Muscle layer of colon (tissue), 2 donors: ENCODE data around the gene CLIC1.
A peak's percentile ranks its signal among the peaks of the same experiment; 100 is the strongest.

Experiments
- H3K27ac ChIP-seq: one replicate; pipeline ENCODE4 v1.7.0; 2013; ENCODE audit warnings: low read depth, mild to moderate bottlenecking, low read length, moderate library complexity
- H3K27me3 ChIP-seq, 2 donors: one replicate each; pipeline ENCODE4 v1.7.0; 2013; ENCODE audit warnings: low read length in 2 of 2, mild to moderate bottlenecking in 2 of 2; ENCODE audit not compliant: insufficient read depth in 2 of 2, control insufficient read depth in 1 of 2
- H3K36me3 ChIP-seq: one replicate; pipeline ENCODE4 v1.7.0; 2013; ENCODE audit warnings: mild to moderate bottlenecking, low read length; ENCODE audit not compliant: insufficient read depth
- H3K4me1 ChIP-seq: one replicate; pipeline ENCODE4 v1.7.0; 2013; ENCODE audit warnings: mild to moderate bottlenecking, low read length; ENCODE audit not compliant: insufficient read depth
- H3K4me3 ChIP-seq, 2 donors: one replicate each; pipeline ENCODE4 v1.7.0; 2013; ENCODE audit warnings: low read length in 2 of 2, low read depth in 1 of 2, mild to moderate bottlenecking in 1 of 2, moderate library complexity in 1 of 2
- H3K9ac ChIP-seq: one replicate; pipeline ENCODE4 v1.7.0; 2013; ENCODE audit warnings: low read length
- H3K9me3 ChIP-seq: one replicate; pipeline ENCODE4 v1.7.0; 2013; ENCODE audit warnings: mild to moderate bottlenecking, low read length
- donor health status: abdominal sarcoma.
- donor health status: Adenocarcinoma of cecum.

The CLIC1 gene

DNA sequence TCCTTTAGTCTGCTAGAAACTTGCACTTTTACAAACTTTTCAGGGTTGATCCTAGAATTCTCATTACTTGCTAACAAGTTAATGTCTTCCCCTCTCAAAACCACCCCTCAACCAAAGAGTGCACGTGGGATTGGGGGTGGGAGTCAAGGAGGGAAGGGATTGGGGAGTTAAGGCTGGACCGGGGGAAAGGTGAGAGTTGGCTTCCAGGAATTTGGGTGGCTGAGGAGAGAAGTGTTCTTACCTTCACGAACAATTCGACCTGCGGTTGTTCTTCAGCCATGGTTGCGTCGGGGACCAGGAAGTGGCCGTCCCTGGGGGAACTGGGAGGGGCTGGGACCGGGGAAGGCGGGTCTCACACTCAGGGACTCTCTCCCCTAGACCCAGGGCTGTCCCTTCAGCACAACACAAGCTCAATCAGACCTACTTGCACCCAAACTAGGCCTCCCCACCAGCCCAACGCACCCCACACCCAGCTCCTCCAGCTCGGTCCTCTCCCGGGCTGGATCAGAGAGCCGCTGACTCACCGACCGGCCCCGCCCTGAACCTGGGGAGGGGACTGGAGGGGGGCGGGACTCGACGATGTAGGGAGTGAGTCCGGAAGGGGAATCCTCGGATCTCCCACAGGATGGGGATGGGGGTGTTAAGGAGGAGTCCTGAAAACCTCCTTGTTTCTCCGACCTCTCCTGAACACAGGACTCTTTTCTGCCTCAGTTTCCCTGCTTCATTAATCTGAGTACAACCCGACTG, at the start of gene CLIC1:
CLIC1 (minus strand) TSS at position 510 of the 747 bp plus-strand sequence; CDS start at position 280, 230 bp downstream.
- Histone ChIP-seq H3K27ac (peak within 1 kb of the TSS; percentile 92), H3K9me3 (no peaks in the 10 kb centered on the region), H3K36me3 (peaks cover 28% of the 10 kb centered on the region), H3K9ac (peak within 1 kb of the TSS; percentile 98), H3K4me3 (peak within 1 kb of the TSS; percentile 83 to 95), H3K27me3 (no peaks in the 10 kb centered on the region), H3K4me1 (peaks cover 29% of the 10 kb centered on the region)

DNA sequence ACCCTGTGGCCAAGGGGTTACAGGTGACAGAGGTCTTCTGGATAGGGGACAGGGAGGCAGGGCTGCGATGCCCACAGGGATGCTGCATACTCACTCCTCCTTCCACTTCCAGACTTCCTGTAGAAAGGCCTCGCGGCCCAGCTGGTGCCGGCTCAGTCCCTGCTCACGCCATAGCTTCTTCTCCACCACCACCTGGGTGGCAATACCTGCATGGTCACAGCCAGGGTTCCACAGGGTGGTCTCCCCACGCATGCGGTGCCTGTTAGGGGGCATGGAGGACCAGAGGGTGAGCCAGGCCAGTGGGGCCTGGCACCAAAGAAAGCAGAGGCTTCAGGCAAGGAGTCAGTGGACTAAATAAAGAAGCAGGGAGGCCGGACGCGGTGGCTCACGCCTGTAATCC, 49.1 kb upstream of the CLIC1 start:
- Histone ChIP-seq H3K9ac (no peak overlapping the region), H3K4me3 (no peak overlapping the region), H3K36me3 (peaks cover 41% of the 10 kb centered on the region)

DNA sequence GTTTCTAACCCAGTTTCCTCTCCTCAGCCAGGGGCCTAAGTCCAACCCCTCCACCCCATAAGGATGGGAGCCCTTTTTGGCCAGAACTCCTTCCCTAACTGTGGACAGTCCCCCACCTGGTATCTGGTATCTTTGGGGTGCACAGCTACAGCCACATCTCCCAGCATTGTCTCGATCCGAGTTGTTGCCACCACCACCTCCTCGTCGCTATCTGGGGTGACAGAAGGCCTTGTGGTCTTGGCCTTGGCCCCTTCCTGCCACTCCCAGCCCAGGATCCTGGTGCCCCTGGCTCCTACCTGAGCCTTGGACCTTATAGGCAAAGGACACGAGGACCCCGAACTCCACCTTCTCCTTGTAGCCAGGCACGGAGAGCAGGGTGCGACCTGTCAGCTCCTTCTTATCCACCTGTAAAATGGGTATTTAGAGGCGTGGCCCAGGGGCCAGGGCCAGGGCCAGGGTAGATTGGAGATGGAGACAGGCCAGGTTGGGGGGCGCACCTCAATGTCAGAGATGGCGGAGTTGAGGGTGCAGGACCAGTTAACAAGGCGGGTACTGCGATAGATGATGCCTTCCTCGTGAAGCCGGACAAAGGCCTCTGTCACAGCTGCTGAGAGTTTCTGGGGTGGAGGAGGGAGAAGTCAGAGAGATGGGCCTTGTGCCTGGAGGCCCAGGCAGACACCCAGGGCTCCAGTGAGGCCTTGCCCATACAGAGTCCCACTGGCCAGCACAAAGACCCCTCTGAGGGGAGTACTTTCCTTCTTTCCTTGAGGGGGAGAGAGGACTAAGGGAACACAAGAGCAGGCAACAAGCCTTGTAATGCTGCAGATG, 48.0 kb upstream of the CLIC1 start:
- Histone ChIP-seq H3K36me3 (peaks cover 50% of the 10 kb centered on the region), H3K9me3 (no peaks in the 10 kb centered on the region), H3K27me3 (no peaks in the 10 kb centered on the region), H3K4me3 (no peak overlapping the region), H3K4me1 (no peaks in the 10 kb centered on the region), H3K9ac (no peak overlapping the region), H3K27ac (no peak overlapping the region)

More for the DNA sequence above, 49.1 kb upstream of the CLIC1 start:
- no peaks in the 10 kb centered on the region for H3K4me1 ChIP-seq
- H3K9me3 ChIP-seq = no peaks in the 10 kb centered on the region
- no peaks in the 10 kb centered on the region for H3K27me3 ChIP-seq
- no peak overlapping the region for H3K27ac ChIP-seq

DNA sequence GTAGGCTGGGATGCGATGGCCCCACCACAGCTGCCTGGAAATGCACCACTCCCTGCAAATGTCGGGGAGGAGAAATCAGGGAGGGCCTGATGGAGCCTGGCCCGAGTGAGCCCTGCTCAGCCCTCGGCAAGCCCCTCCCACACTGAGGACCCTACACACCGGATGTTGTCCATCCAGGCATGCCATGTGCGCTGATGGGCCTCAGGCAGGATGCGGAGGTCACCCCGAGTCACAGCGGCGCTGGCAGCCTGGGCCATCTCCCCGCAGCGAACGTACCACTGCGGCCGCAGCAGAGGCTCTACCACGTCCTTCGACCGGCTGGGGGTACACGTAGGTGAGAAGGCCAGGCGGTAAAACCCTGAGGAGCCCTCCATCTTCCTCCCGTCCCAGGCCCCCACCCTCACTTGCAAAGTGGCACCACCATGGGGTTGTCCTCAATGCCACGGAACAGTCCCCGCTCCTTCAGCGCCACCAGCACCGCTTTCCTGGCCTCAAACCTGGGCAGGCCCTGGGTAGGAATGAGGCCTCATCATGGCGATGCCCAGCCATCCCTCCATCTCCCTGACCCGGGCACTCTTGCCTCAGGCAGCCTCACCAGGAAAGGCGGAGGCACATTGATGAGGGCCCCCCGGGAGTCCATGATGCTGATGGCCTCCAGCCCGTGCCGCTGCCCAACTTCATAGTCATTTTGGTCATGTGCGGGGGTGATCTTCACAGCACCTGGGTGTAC, 46.0 kb upstream of the CLIC1 start:
- Histone ChIP-seq H3K9ac (no peak overlapping the region), H3K36me3 (peaks cover 61% of the 10 kb centered on the region), H3K27me3 (no peaks in the 10 kb centered on the region)

DNA sequence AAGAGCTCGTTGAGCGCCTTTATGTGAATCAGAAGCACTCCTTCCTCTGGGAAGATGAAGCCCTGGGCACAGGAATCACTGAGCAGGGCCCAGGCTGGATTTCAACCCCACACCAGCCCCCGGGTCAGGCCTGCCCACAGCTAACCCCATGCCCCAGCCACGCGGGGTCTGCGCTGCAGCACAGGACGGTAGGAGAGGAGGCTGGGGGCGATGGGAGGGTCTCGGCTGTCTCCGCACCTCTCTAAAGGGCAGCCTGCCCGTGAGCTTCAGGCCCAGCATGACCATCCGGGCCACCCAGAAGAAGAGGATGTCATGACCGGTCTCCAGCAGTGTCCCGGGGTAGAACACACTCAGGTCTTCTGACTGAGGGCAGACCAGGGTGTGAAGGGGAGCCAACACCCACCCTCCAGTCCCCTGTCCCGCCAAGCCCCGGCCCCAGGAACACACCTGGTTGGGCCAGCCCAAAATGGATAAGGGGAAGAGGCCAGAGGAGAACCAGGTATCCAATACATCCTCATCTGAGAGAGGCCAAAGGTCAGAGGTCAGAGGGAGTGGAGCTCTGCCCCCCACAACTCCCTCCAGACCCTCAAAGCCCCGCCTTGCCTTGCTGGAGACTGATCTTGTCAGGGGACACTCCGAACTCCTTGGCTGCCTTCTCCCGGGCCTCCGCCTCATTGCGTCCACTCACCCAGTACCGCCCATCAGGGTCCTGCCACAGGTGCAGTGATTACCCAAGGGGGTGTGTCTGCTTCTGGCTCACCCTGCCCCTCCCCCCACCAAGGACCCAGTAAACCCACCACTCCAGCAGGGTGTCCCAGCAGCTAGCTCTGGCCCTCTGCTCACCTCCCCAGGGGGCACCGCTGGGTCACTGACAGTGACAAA, 45.2 kb upstream of the CLIC1 start:
- Histone ChIP-seq H3K9me3 (no peaks in the 10 kb centered on the region), H3K9ac (no peak overlapping the region), H3K27me3 (no peaks in the 10 kb centered on the region), H3K27ac (no peak overlapping the region), H3K4me1 (peaks cover 7% of the 10 kb centered on the region), H3K4me3 (no peak overlapping the region), H3K36me3 (peaks cover 61% of the 10 kb centered on the region)

More for the DNA sequence above, 46.0 kb upstream of the CLIC1 start:
- H3K4me1 ChIP-seq = peaks cover 2% of the 10 kb centered on the region
- H3K27ac ChIP-seq = no peak overlapping the region
- H3K9me3 ChIP-seq = no peaks in the 10 kb centered on the region
- no peak overlapping the region for H3K4me3 ChIP-seq

DNA sequence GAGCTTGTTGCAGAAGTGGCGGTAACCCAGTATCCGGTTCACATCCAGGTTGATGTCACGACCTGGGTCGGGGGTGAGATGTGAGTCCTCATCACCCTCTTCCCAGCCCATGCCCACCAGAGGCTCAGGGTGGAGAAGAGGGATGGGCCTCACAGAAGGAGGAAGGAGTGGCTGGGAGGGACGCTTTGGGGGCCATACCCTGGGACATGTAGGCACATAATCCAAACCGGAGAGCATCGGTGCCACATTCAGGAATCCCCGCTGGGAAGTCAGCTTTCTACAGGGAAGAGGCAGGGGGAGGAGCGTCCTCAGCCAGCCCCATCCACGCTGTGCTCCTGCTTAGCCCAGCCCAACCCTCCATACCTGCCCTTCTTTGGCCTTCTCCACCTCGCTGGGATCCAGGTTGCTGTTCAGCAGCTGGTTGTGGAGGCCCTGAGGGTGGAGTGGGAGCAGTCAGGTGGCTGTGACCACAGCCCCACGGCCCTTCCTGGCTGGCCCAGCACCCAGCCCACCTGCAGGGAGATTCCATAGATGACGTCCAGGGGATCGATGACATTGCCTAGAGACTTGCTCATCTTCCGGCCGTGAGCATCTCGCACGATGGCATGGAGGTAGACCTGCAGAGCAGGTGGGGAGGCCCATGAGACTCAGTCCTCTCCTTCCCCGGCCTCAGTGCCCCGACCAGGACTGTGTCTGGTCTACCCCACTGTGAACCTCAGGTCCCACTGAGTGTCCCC, 44.3 kb upstream of the CLIC1 start:
- Histone ChIP-seq H3K27me3 (no peaks in the 10 kb centered on the region), H3K36me3 (peaks cover 61% of the 10 kb centered on the region), H3K9ac (no peak overlapping the region), H3K4me1 (peaks cover 7% of the 10 kb centered on the region), H3K9me3 (no peaks in the 10 kb centered on the region), H3K4me3 (no peak overlapping the region), H3K27ac (no peak overlapping the region)

DNA sequence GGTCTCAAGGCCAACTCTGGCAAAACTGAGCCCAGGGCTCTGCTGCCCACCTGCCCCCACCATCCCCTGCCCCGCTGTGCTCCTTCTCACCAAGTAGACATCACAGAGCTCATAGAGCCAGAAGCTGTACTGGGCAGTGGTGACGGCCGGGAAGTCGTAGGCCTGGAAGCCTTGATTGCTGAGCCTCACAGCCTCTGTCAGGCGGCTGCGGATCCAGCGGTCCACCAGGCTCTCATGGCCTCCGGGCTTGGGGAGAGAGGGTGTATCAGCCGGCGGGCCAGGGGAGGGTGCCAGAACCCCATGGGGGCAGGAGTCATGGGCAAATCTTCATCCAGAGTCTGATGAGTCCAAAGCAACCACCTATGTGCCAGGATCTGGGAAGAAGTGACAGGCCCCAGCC, 43.6 kb upstream of the CLIC1 start:
- no peak overlapping the region for H3K9ac ChIP-seq
- no peak overlapping the region for H3K4me3 ChIP-seq
- peaks cover 54% of the 10 kb centered on the region for H3K36me3 ChIP-seq
- no peaks in the 10 kb centered on the region for H3K27me3 ChIP-seq
- H3K27ac ChIP-seq = no peak overlapping the region
- H3K9me3 ChIP-seq = no peaks in the 10 kb centered on the region
- H3K4me1 ChIP-seq = peaks cover 7% of the 10 kb centered on the region

DNA sequence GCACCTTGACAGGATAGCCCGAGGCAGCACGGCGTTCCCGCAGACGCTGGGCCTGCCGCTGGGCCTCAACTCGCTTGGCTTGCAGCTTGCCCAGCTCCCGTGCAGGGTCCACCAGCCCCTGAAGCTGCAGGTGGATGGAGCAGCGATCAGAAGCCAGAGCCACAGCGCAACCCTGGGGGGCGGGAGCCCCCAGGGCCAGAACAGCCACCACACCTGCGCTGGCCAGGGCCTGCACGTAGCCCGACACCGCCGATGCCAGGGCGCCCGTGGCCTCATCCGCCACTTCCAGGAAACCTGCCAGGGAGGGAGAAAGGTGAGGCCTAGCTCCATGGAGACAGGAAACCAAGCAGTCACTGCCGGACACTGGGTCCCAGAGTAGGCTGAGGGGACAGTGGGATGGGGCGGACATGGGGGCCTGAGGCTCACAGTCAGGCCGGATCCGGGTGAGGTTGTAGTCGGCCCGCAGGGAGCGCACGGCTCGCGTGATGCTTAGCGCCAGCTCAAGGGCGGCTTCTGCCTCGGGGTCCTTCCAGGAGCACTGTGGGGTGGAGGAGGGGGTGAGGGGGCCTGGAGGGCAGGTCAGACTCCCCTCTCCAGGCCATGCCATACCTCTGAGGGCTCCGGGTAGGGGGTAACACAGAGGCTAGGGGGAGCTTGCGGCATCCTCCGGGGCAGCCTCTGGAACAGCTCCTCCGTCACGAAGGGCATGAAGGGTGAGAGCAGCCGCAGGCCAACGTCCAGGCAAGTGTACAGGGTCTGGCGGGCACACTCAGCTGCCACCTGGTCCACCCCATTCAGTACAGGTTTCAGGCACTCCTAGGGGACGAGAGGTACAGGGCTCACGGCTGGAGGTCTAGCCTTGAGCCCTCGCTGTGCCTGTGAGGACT, 42.9 kb upstream of the CLIC1 start:
- H3K9ac ChIP-seq = no peak overlapping the region
- peaks cover 48% of the 10 kb centered on the region for H3K36me3 ChIP-seq
- H3K4me3 ChIP-seq = no peak overlapping the region
- no peaks in the 10 kb centered on the region for H3K27me3 ChIP-seq
- H3K27ac ChIP-seq = no peak overlapping the region
- no peaks in the 10 kb centered on the region for H3K9me3 ChIP-seq
- H3K4me1 ChIP-seq = peaks cover 7% of the 10 kb centered on the region

DNA sequence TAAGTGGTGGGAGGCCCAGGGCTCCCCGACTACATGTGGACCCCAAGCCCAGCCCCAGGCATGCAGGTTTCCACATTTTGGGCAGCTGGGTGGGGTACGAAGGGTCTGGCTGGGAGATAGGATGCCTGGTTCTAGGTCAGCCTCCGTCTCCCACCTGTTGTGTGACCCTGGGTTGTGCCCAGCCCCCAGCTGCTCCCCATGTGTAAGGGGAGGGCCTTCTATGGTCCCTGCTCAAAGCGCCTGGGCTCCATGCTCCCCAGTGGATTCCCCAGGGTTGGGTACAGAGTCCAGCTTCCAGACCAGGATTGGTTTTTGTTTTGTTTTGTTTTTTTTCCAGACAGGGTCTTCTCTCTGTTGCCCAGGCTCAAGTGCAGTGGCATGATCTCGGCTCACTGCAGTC, 41.9 kb upstream of the CLIC1 start:
- Histone ChIP-seq H3K9ac (no peak overlapping the region), H3K27me3 (no peaks in the 10 kb centered on the region), H3K4me1 (peaks cover 7% of the 10 kb centered on the region), H3K9me3 (no peaks in the 10 kb centered on the region), H3K27ac (no peak overlapping the region), H3K4me3 (no peak overlapping the region), H3K36me3 (peaks cover 42% of the 10 kb centered on the region)
